Measurements from ENCODE around the gene LUZP2. TPM values are rescaled to one million over a fixed set of nuclear protein-coding genes. Genes with fewer than 3 reads are reported as not detected.

Gene LUZP2
- total RNA-seq, 6 donors from 2014 or later: 0.20 to 0.46 (median 0.23) TPM; not detected in 3

DNA sequence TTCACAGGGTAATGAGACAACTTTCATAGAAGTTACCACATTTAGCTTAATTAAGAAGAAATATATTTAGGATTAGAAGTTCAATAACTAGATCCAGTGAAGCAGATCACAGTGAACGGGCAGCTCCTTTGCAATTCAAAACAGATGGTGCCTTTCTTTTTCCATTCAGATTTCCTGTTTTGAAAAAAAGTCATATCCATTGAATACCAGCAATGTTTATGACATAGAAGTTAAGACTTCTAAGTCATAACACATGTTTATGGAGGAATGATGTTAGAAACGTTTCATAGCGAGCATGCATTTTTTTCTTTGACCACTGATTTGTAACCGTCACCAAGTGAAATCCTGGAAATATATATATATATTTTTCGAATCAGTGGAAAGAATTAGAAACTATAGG lies 24.7 kb downstream of the LUZP2 start:
- no peaks in the 10 kb centered on the region for H3K9me3 ChIP-seq
- WGBS, 2 donors: 77% methylated on average over 5 of the region's 5 CpGs

DNA sequence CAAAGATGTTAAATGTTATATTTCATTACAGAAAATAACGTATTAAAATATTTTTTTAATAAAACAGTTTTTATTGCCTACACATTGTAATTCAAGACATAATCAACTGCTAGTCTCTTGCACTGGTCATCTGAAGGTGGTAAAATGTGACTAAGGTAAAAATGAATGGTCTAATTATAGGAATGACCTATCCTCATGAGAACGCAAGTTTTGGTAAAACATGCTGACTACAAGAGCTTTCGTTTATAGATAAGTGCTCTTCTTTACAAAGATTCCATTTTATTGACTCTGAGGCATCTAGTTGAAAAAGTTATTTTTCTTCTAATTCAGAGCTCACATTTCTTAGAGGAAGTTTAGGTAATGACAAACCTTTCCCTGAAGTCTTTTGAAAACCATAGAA lies 27.3 kb downstream of the LUZP2 start:
- 56 to 60% methylated on average over 3 of the region's 3 CpGs for WGBS, 2 donors
- Histone ChIP-seq H3K9me3 (no peaks in the 10 kb centered on the region), H3K36me3 (no peaks in the 10 kb centered on the region), H3K27me3 (no peaks in the 10 kb centered on the region), H3K4me1 (no peaks in the 10 kb centered on the region), H3K4me3 (no peak overlapping the region), H3K27ac (no peak overlapping the region)
- ATAC-seq (ENCODE audit: low FRiP score in 2 of 2) (no peak), DNase-seq (no peak)
- no peak for TF ChIP-seq POLR2A (IDR thresholded peaks at IDR 0.05)
- TF ChIP-seq EP300 (IDR thresholded peaks at IDR 0.05): no peak
- no peak for TF ChIP-seq POLR2AphosphoS5 (IDR thresholded peaks at IDR 0.05)
- TF ChIP-seq, protein P1, sequence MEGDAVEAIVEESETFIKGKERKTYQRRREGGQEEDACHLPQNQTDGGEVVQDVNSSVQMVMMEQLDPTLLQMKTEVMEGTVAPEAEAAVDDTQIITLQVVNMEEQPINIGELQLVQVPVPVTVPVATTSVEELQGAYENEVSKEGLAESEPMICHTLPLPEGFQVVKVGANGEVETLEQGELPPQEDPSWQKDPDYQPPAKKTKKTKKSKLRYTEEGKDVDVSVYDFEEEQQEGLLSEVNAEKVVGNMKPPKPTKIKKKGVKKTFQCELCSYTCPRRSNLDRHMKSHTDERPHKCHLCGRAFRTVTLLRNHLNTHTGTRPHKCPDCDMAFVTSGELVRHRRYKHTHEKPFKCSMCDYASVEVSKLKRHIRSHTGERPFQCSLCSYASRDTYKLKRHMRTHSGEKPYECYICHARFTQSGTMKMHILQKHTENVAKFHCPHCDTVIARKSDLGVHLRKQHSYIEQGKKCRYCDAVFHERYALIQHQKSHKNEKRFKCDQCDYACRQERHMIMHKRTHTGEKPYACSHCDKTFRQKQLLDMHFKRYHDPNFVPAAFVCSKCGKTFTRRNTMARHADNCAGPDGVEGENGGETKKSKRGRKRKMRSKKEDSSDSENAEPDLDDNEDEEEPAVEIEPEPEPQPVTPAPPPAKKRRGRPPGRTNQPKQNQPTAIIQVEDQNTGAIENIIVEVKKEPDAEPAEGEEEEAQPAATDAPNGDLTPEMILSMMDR (IDR thresholded peaks at IDR 0.05): no peak

More for the DNA sequence above, 24.7 kb downstream of the LUZP2 start:
- Histone ChIP-seq H3K36me3 (no peaks in the 10 kb centered on the region), H3K4me1 (no peaks in the 10 kb centered on the region), H3K27me3 (no peaks in the 10 kb centered on the region), H3K27ac (no peak overlapping the region), H3K4me3 (no peak overlapping the region)
- DNase-seq (no peak), ATAC-seq (ENCODE audit: low FRiP score in 2 of 2) (no peak)
- TF ChIP-seq POLR2AphosphoS5 (IDR thresholded peaks at IDR 0.05): no peak

DNA sequence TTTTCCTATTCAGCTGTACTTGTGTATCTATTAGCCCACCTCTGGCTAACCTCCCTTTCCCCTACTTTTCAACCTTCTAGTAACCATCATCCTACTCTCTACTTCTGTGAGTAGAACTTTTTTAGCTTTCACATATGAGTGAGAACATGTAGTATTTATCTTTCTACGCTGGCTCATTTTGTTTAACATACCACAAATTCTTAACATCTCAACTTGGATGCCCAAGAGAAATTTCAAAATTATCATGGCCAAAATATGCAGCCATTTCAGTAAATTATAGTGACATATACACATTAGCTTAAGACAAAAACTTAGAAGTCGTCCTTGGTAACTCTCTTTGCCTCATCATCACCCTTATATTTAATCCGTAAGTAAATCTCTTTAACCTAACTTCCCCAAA lies 34.7 kb downstream of the LUZP2 start:
- no peaks in the 10 kb centered on the region for H3K9me3 ChIP-seq
- TF ChIP-seq, protein P1 (IDR thresholded peaks at IDR 0.05): no peak
- no peak for TF ChIP-seq POLR2AphosphoS5 (IDR thresholded peaks at IDR 0.05)
- no peak for TF ChIP-seq EP300 (IDR thresholded peaks at IDR 0.05)
- no peak for TF ChIP-seq POLR2A (IDR thresholded peaks at IDR 0.05)
- ATAC-seq (ENCODE audit: low FRiP score in 2 of 2) (no peak), DNase-seq (no peak)
- no peaks in the 10 kb centered on the region for H3K27me3 ChIP-seq
- H3K4me3 ChIP-seq: no peak overlapping the region
- H3K36me3 ChIP-seq: no peaks in the 10 kb centered on the region
- H3K27ac ChIP-seq: no peak overlapping the region
- H3K4me1 ChIP-seq: no peaks in the 10 kb centered on the region
- 45 to 46% methylated on average over 3 of the region's 3 CpGs for WGBS, 2 donors

DNA sequence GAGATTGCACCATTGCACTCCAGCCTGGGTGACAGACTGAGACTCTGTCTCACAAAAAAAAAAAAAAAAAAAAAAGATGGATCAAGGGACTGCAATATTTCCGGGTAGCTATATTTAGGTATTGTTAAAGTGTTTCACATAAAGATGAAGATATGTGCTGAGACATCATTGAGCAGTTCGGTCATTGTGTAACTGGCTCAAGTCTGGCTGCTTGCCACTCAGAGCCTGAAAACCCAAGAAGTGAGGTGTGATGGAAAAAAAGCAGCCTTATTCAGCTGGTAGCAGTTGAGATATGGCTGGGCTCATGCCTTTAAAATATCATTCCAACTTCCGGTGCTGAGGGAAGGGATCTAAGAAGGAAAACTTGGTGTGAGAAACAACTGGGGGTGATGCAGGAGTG lies 46.9 kb downstream of the LUZP2 start:
- no peaks in the 10 kb centered on the region for H3K4me1 ChIP-seq
- H3K4me3 ChIP-seq: no peak overlapping the region
- no peak overlapping the region for H3K27ac ChIP-seq
- no peaks in the 10 kb centered on the region for H3K36me3 ChIP-seq
- TF ChIP-seq EP300 (IDR thresholded peaks at IDR 0.05) (no peak), POLR2AphosphoS5 (IDR thresholded peaks at IDR 0.05) (no peak), POLR2A (IDR thresholded peaks at IDR 0.05) (no peak)
- TF ChIP-seq, protein P1 (IDR thresholded peaks at IDR 0.05): no peak
- ATAC-seq (ENCODE audit: low FRiP score in 2 of 2) (no peak), DNase-seq (no peak)
- no peaks in the 10 kb centered on the region for H3K9me3 ChIP-seq
- no peaks in the 10 kb centered on the region for H3K27me3 ChIP-seq
- 70 to 75% methylated on average over 3 of the region's 3 CpGs for WGBS, 2 donors

DNA sequence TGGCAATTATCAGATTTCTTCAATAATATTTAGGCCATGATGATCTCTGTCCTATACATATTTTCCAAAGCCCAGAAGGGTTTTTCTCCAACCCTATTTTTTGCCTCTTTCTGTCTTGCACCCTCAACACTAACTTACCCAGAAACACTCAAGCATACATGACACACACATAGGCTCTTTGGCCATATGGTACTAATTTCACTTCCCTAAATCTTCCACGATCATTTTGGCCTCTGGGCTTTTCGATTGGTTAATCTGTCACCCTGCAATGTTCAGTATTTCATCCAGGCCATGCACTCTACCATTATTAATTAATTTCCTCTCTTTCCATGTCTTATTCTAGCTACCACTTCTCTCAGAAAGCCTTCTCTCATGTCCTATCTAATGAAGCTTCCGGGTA lies 59.8 kb downstream of the LUZP2 start:
- no peak overlapping the region for H3K4me3 ChIP-seq
- H3K27ac ChIP-seq: no peak overlapping the region
- no peak for TF ChIP-seq POLR2AphosphoS5 (IDR thresholded peaks at IDR 0.05)
- DNase-seq (no peak), ATAC-seq (ENCODE audit: low FRiP score in 2 of 2) (no peak)
- no peaks in the 10 kb centered on the region for H3K9me3 ChIP-seq
- 75 to 81% methylated on average over 3 of the region's 3 CpGs for WGBS, 2 donors
- no peaks in the 10 kb centered on the region for H3K27me3 ChIP-seq
- no peaks in the 10 kb centered on the region for H3K36me3 ChIP-seq
- H3K4me1 ChIP-seq: no peaks in the 10 kb centered on the region

DNA sequence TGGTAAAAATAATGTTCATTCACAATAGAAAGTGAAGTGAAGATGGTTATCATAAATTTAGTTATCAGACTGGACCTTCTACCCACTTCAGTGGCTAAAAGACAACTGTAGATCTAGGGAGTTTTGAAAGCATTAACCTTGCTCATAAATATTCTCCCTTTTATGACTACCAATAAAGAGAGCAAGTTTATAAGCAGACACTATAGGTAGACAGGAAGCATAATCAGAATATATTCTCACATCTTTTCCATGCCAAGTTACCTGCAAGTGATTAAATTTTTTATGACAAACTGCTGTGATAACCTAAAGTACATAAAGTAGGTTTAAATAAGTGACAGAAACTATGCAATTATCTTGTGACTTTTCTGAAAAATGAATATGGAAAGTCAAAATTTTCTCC lies 62.5 kb downstream of the LUZP2 start:
- Histone ChIP-seq H3K9me3 (no peaks in the 10 kb centered on the region), H3K4me3 (no peak overlapping the region), H3K36me3 (no peaks in the 10 kb centered on the region), H3K4me1 (no peaks in the 10 kb centered on the region), H3K27me3 (no peaks in the 10 kb centered on the region), H3K27ac (no peak overlapping the region)
- no peak for ATAC-seq (ENCODE audit: low FRiP score in 2 of 2)
- no peak for TF ChIP-seq POLR2A (IDR thresholded peaks at IDR 0.05)
- TF ChIP-seq, protein P1 (IDR thresholded peaks at IDR 0.05): no peak
- no peak for TF ChIP-seq POLR2AphosphoS5 (IDR thresholded peaks at IDR 0.05)
- no peak for TF ChIP-seq EP300 (IDR thresholded peaks at IDR 0.05)
- DNase-seq: no peak
